Effector memory CD4-positive, alpha-beta T cell (primary cell): Measurements from ENCODE around the gene CD4.

Source experiments
- DNase-seq, 3 donors: peaks; one replicate each; pipeline ENCODE4 v3.0.0-alpha.2; 2020
- H3K27ac ChIP-seq: 2 replicates; pipeline ENCODE4 v1.7.0; 2013; ENCODE audit warnings: mild to moderate bottlenecking, low read length, moderate library complexity; ENCODE audit not compliant: insufficient read depth, poor library complexity, severe bottlenecking
- H3K27me3 ChIP-seq: replicated peaks from 2 replicates; pipeline ENCODE4 v1.7.0; 2013; ENCODE audit warnings: mild to moderate bottlenecking, low read length; ENCODE audit not compliant: insufficient read depth, control insufficient read depth, poor library complexity, severe bottlenecking
- H3K36me3 ChIP-seq: 2 replicates; pipeline ENCODE4 v1.7.0; 2013; ENCODE audit warnings: mild to moderate bottlenecking, low read length, moderate library complexity; ENCODE audit not compliant: control insufficient read depth, insufficient read depth
- H3K4me1 ChIP-seq: 2 replicates; pipeline ENCODE4 v1.7.0; 2013; ENCODE audit warnings: low read length, mild to moderate bottlenecking; ENCODE audit not compliant: control insufficient read depth, insufficient read depth, poor library complexity, severe bottlenecking
- H3K4me3 ChIP-seq: 2 replicates; pipeline ENCODE4 v1.7.0; 2013; ENCODE audit warnings: low read length, low read depth, mild to moderate bottlenecking; ENCODE audit not compliant: insufficient read depth, poor library complexity, severe bottlenecking
- H3K9me3 ChIP-seq: 2 replicates; pipeline ENCODE4 v1.7.0; 2013; ENCODE audit warnings: mild to moderate bottlenecking, low read length, moderate library complexity; ENCODE audit not compliant: control insufficient read depth

Gene CD4

GRCh38 chr12:6822426-6823135 is 33.3 kb downstream of the CD4 start:
- no peak for DNase-seq
- Histone ChIP-seq H3K36me3 (peaks cover 24% of the 10 kb centered on the region), H3K9me3 (no peaks in the 10 kb centered on the region), H3K4me1 (peaks cover 10% of the 10 kb centered on the region), H3K27ac (no peak overlapping the region), H3K4me3 (no peak overlapping the region), H3K27me3 (peaks cover 6% of the 10 kb centered on the region)

GRCh38 chr12:6823182-6824084 is 34.1 kb downstream of the CD4 start:
- no peak overlapping the region for H3K27ac ChIP-seq
- H3K4me3 ChIP-seq = no peak overlapping the region
- no peak for DNase-seq
- no peaks in the 10 kb centered on the region for H3K9me3 ChIP-seq
- peaks cover 10% of the 10 kb centered on the region for H3K4me1 ChIP-seq
- H3K36me3 ChIP-seq = peaks cover 15% of the 10 kb centered on the region
- H3K27me3 ChIP-seq = peaks cover 7% of the 10 kb centered on the region

- no peaks in the 10 kb centered on the region for H3K9me3 ChIP-seq
- H3K4me3 ChIP-seq = no peak overlapping the region
- peaks cover 7% of the 10 kb centered on the region for H3K36me3 ChIP-seq
- H3K4me1 ChIP-seq = peaks cover 14% of the 10 kb centered on the region
- no peak for DNase-seq
- no peak overlapping the region for H3K27ac ChIP-seq
- H3K27me3 ChIP-seq = peaks cover 7% of the 10 kb centered on the region
Measured at GRCh38 chr12:6824085-6824775, 34.9 kb downstream of the CD4 start.

GRCh38 chr12:6824901-6825381 is 35.6 kb downstream of the CD4 start:
- no peaks in the 10 kb centered on the region for H3K9me3 ChIP-seq
- H3K27me3 ChIP-seq = peaks cover 7% of the 10 kb centered on the region
- no peak for DNase-seq
- H3K27ac ChIP-seq = no peak overlapping the region
- H3K36me3 ChIP-seq = peaks cover under 1% of the 10 kb centered on the region
- H3K4me3 ChIP-seq = no peak overlapping the region
- peaks cover 18% of the 10 kb centered on the region for H3K4me1 ChIP-seq

- Histone ChIP-seq H3K27me3 (peaks cover 7% of the 10 kb centered on the region), H3K27ac (no peak overlapping the region)
Measured at GRCh38 chr12:6825398-6826124, 36.2 kb downstream of the CD4 start.

GRCh38 chr12:6826125-6826733 is 36.9 kb downstream of the CD4 start:
- Histone ChIP-seq H3K4me3 (no peak overlapping the region), H3K27me3 (peaks cover 7% of the 10 kb centered on the region), H3K4me1 (peaks cover 16% of the 10 kb centered on the region), H3K27ac (no peak overlapping the region), H3K9me3 (no peaks in the 10 kb centered on the region), H3K36me3 (no peaks in the 10 kb centered on the region)
- DNase-seq = no peak

More at GRCh38 chr12:6825398-6826124, 36.2 kb downstream of the CD4 start:
- peaks cover 18% of the 10 kb centered on the region for H3K4me1 ChIP-seq
- H3K36me3 ChIP-seq = no peaks in the 10 kb centered on the region
- no peak overlapping the region for H3K4me3 ChIP-seq
- no peaks in the 10 kb centered on the region for H3K9me3 ChIP-seq
- DNase-seq = peak; percentile 64 to 74 (median 67)

- no peak for DNase-seq
- Histone ChIP-seq H3K27me3 (peaks cover 7% of the 10 kb centered on the region), H3K27ac (no peak overlapping the region), H3K4me3 (no peak overlapping the region), H3K4me1 (peaks cover 10% of the 10 kb centered on the region), H3K36me3 (no peaks in the 10 kb centered on the region), H3K9me3 (no peaks in the 10 kb centered on the region)
Measured at GRCh38 chr12:6826734-6827436, 37.6 kb downstream of the CD4 start.

- H3K27ac ChIP-seq = no peak overlapping the region
- H3K4me3 ChIP-seq = no peak overlapping the region
- peaks cover 8% of the 10 kb centered on the region for H3K4me1 ChIP-seq
- peaks cover 7% of the 10 kb centered on the region for H3K27me3 ChIP-seq
- H3K9me3 ChIP-seq = no peaks in the 10 kb centered on the region
- H3K36me3 ChIP-seq = no peaks in the 10 kb centered on the region
- DNase-seq = peak in 1 of 3 donors; percentile 25
Measured at GRCh38 chr12:6827437-6827911, 38.1 kb downstream of the CD4 start.
